GM12872 (cell line): ENCODE measurements around the gene POLN.

Source experiments
- CTCF ChIP-seq: IDR thresholded peaks from 3 replicates; pipeline ENCODE4 v1.5.1; 2011; ENCODE audit warnings: low read depth, mild to moderate bottlenecking, low read length, moderate library complexity; ENCODE audit not compliant: insufficient read depth

POLN gene

GRCh38 chr4:2280531-2281300, 38.8 kb upstream of the POLN start:
- TF ChIP-seq CTCF: no peak

GRCh38 chr4:2277956-2278355, 36.0 kb upstream of the POLN start:
- TF ChIP-seq CTCF: no peak

- no peak for TF ChIP-seq CTCF
Observed at GRCh38 chr4:2276581-2277325, 34.8 kb upstream of the POLN start.

GRCh38 chr4:2275546-2276251, 33.8 kb upstream of the POLN start:
- no peak for TF ChIP-seq CTCF

GRCh38 chr4:2274320-2275043, 32.6 kb upstream of the POLN start:
- no peak for TF ChIP-seq CTCF

GRCh38 chr4:2273657-2274319, 31.9 kb upstream of the POLN start:
- no peak for TF ChIP-seq CTCF
